Motor neuron (in vitro differentiated cells): ENCODE data around the gene ITPRIPL2. TPM values are rescaled to one million over a fixed set of nuclear protein-coding genes. Genes with fewer than 3 reads are reported as not detected.

ENCODE experiments used
- ATAC-seq, 8 experiments: fragments of 200-7000 bp; cut with Tn5 transposase; replicated peaks in 6 of 8; 2 replicates each; pipeline ENCODE4 v1.8.0; 2021; ENCODE audit warnings: mild to moderate bottlenecking in 8 of 8, moderate library complexity in 8 of 8
- H3K27ac ChIP-seq, 2 donors: fragments of 250-450 bp; sonication (Bioruptor Pico); 2 replicates each; pipeline ENCODE4 v1.9.0; 2021; ENCODE audit warnings: antibody characterized with exemption in 2 of 2, mild to moderate bottlenecking in 2 of 2, moderate library complexity in 1 of 2
- H3K4me1 ChIP-seq, 2 donors: fragments of 250-450 bp; sonication (Bioruptor Pico); replicated peaks in 1 of 2; 2 replicates each; pipeline ENCODE4 v1.6.1; 2021; ENCODE audit warnings: antibody characterized with exemption in 2 of 2, mild to moderate bottlenecking in 2 of 2, moderate library complexity in 1 of 2
- H3K4me3 ChIP-seq, 5 donors: fragments of 250-450 bp; sonication (Bioruptor Pico); 2 replicates each; pipeline ENCODE4 v1.9.0; 2021; ENCODE audit warnings: antibody characterized with exemption in 5 of 5, mild to moderate bottlenecking in 5 of 5, moderate library complexity in 4 of 5
- WGBS, 10 experiments: fragments of 450-650 bp; shearing (Covaris generic); methylation state at CpG; one replicate each; pipeline ENCODE4 v1.0.0; 2022; 5-methylcytosine and 5-hydroxymethylcytosine counted together
- in situ Hi-C, 9 experiments: fragments of 400-800 bp; cut with MboI; loops; one replicate each; pipeline ENCODE4 v1.15.0; 2021; ENCODE audit warnings: low sequenced_read_pairs in 9 of 9, low pct_unique_long_range_greater_than_20kb in 2 of 9; ENCODE audit not compliant: unreplicated experiment in 9 of 9
- total RNA-seq, 8 experiments: library from RNA; unstranded; fragments of 300-600 nt; gene quantifications; 2 replicates each; pipeline versions ENCODE4 v1.2.3 to v1.2.4, GENCODE V29; 2022

ITPRIPL2 gene
- total RNA-seq, 8 experiments from 2014 or later, result 1.3 to 29.3 (median 7.8) TPM

- peak in 6 of 8 experiments; percentile 14 to 63 (median 43) for ATAC-seq
- 0 to 87% (median 37%) methylated on average over 1 to 21 of the region's 80 CpGs; no CpG with 5 or more reads in 6 of the 10 experiments for WGBS, 10 experiments
- in situ Hi-C loops, result no loop called here
- peaks cover 0 to 12% of the 10 kb centered on the region in 2 donors for H3K4me1 ChIP-seq
- H3K27ac ChIP-seq, result peak overlapping the region in 1 of 2 donors; percentile 18
- H3K4me3 ChIP-seq, result peak overlapping the region; percentile 29 to 44 (median 38)
Measured at GRCh38 chr16:19114359-19115147, 789 bp downstream of the ITPRIPL2 start.

- 20 to 100% (median 93%) methylated on average over 1 to 13 of the region's 50 CpGs; no CpG with 5 or more reads in 4 of the 10 experiments for WGBS, 10 experiments
- Histone ChIP-seq H3K4me3 (no peak overlapping the region), H3K4me1 (peaks cover 0 to 12% of the 10 kb centered on the region in 2 donors), H3K27ac (no peak overlapping the region)
- in situ Hi-C loops, result no loop called here
- peak in 2 of 8 experiments; percentile 0 to 14 for ATAC-seq
Measured at GRCh38 chr16:19115148-19116021, 1.6 kb downstream of the ITPRIPL2 start.

- Histone ChIP-seq H3K4me3 (no peak overlapping the region), H3K27ac (no peak overlapping the region), H3K4me1 (peaks cover 0 to 12% of the 10 kb centered on the region in 2 donors)
- ATAC-seq, result no peak
- in situ Hi-C loops, result no loop called here
- WGBS, 10 experiments, result 50 to 100% (median 73%) methylated on average over 1 to 6 of the region's 6 CpGs; no CpG with 5 or more reads in 1 of the 10 experiments
Measured at GRCh38 chr16:19116711-19117449, 3.1 kb downstream of the ITPRIPL2 start.

GRCh38 chr16:19118938-19119431 is 5.2 kb downstream of the ITPRIPL2 start:
- ATAC-seq, result peak in 3 of 8 experiments; percentile 32 to 51 (median 35)
- in situ Hi-C loops, result no loop called here
- no peak overlapping the region for H3K27ac ChIP-seq
- 0 to 82% (median 68%) methylated on average over 3 to 6 of the region's 6 CpGs; no CpG with 5 or more reads in 1 of the 10 experiments for WGBS, 10 experiments
- no peak overlapping the region for H3K4me3 ChIP-seq
- H3K4me1 ChIP-seq, result peaks cover 0 to 8% of the 10 kb centered on the region in 2 donors

GRCh38 chr16:19119564-19119963 is 5.8 kb downstream of the ITPRIPL2 start:
- no peak for ATAC-seq
- peaks cover 0 to 5% of the 10 kb centered on the region in 2 donors for H3K4me1 ChIP-seq
- in situ Hi-C loops, result no loop called here
- 6 to 100% (median 80%) methylated on average over 1 to 5 of the region's 5 CpGs; no CpG with 5 or more reads in 1 of the 10 experiments for WGBS, 10 experiments
- no peak overlapping the region for H3K27ac ChIP-seq
- H3K4me3 ChIP-seq, result no peak overlapping the region

- 80 to 100% (median 87%) methylated on average over 1 to 5 of the region's 6 CpGs; no CpG with 5 or more reads in 5 of the 10 experiments for WGBS, 10 experiments
- Histone ChIP-seq H3K4me3 (no peak overlapping the region), H3K27ac (no peak overlapping the region), H3K4me1 (no peaks in the 10 kb centered on the region)
- ATAC-seq, result no peak
- in situ Hi-C loops, result no loop called here
Measured at GRCh38 chr16:19123535-19124178, 9.9 kb downstream of the ITPRIPL2 start.

- no peak overlapping the region for H3K27ac ChIP-seq
- H3K4me1 ChIP-seq, result peaks cover 2 to 5% of the 10 kb centered on the region in 2 donors
- no peak for ATAC-seq
- in situ Hi-C loops, result no loop called here
- H3K4me3 ChIP-seq, result no peak overlapping the region
Measured at GRCh38 chr16:19126300-19126699, 12.5 kb downstream of the ITPRIPL2 start.

GRCh38 chr16:19127205-19127604 is 13.4 kb downstream of the ITPRIPL2 start:
- H3K4me3 ChIP-seq, result no peak overlapping the region
- in situ Hi-C loops, result no loop called here
- 83 to 100% (median 91%) methylated on average over 1 to 3 of the region's 3 CpGs; no CpG with 5 or more reads in 2 of the 10 experiments for WGBS, 10 experiments
- no peak for ATAC-seq
- H3K4me1 ChIP-seq, result peaks cover 3 to 5% of the 10 kb centered on the region in 2 donors
- H3K27ac ChIP-seq, result no peak overlapping the region

- Histone ChIP-seq H3K27ac (no peak overlapping the region), H3K4me3 (no peak overlapping the region), H3K4me1 (peaks cover 3 to 5% of the 10 kb centered on the region in 2 donors)
- no peak for ATAC-seq
- in situ Hi-C loops, result no loop called here
- 29 to 91% (median 80%) methylated on average over 1 to 3 of the region's 3 CpGs; no CpG with 5 or more reads in 4 of the 10 experiments for WGBS, 10 experiments
Measured at GRCh38 chr16:19127674-19128131, 13.9 kb downstream of the ITPRIPL2 start.

- Histone ChIP-seq H3K4me3 (no peak overlapping the region), H3K4me1 (peaks cover 3 to 5% of the 10 kb centered on the region in 2 donors), H3K27ac (no peak overlapping the region)
- in situ Hi-C loops, result no loop called here
- 30 to 100% (median 63%) methylated on average over 1 to 7 of the region's 7 CpGs; no CpG with 5 or more reads in 1 of the 10 experiments for WGBS, 10 experiments
- ATAC-seq, result no peak
Measured at GRCh38 chr16:19128454-19129200, 14.9 kb downstream of the ITPRIPL2 start.

GRCh38 chr16:19130385-19130784 is 16.6 kb downstream of the ITPRIPL2 start:
- no peak overlapping the region for H3K4me3 ChIP-seq

More at GRCh38 chr16:19130385-19130784, 16.6 kb downstream of the ITPRIPL2 start:
- in situ Hi-C loops, result no loop called here
- WGBS, 10 experiments, result 66 to 100% (median 95%) methylated on average over 1 to 5 of the region's 7 CpGs; no CpG with 5 or more reads in 6 of the 10 experiments
- Histone ChIP-seq H3K4me1 (peaks cover 3 to 5% of the 10 kb centered on the region in 2 donors), H3K27ac (no peak overlapping the region)
- ATAC-seq, result no peak
